Adrenal gland (tissue), 12 donors: ENCODE data around the gene CHTF8. TPM values are rescaled to one million over a fixed set of nuclear protein-coding genes. Genes with fewer than 3 reads are reported as not detected.

Experiments
- DNase-seq, 7 donors: peaks; one replicate each; pipeline ENCODE4 v3.0.0-alpha.2; 2019 to 2020
- H3K27ac ChIP-seq, 5 donors: fragments of 200-600 bp; sonication (generic) in 4 of 5; 1 replicate in 3 of 5; 2 replicates in 2 of 5; pipeline versions ENCODE4 v1.5.1 to v1.8.0; 2016 to 2020; ENCODE audit warnings: mild to moderate bottlenecking in 1 of 5
- H3K27me3 ChIP-seq: fragments of 200-600 bp; 2 replicates; pipeline ENCODE4 v1.8.0; 2021
- H3K36me3 ChIP-seq, 2 donors: fragments of 200-600 bp; replicated peaks in 1 of 2; 1 replicate in 1 of 2; 2 replicates in 1 of 2; pipeline versions ENCODE4 v1.5.1 to v1.8.0; 2018 to 2022
- H3K4me1 ChIP-seq, 2 donors: fragments of 200-600 bp; replicated peaks in 1 of 2; 1 replicate in 1 of 2; 2 replicates in 1 of 2; pipeline versions ENCODE4 v1.5.1 to v1.8.0; 2018 to 2021
- H3K4me3 ChIP-seq, 4 donors: fragments of 200-600 bp; sonication (generic) in 3 of 4; one replicate each; pipeline ENCODE4 v1.5.1; 2016 to 2018
- H3K9me3 ChIP-seq, 3 donors: fragments of 200-600 bp; sonication (generic) in 1 of 3; replicated peaks in 1 of 3; 1 replicate in 2 of 3; 2 replicates in 1 of 3; pipeline versions ENCODE4 v1.5.1 to v1.8.0; 2016 to 2021
- CTCF ChIP-seq, 6 experiments: fragments of 450-650 bp in 4 of 6; fragments of 200-600 bp in 2 of 6; sonication (generic) in 1 of 6; IDR thresholded peaks; 1 replicate in 5 of 6; 2 replicates in 1 of 6; pipeline versions ENCODE4 v1.5.1 to v1.8.0; 2016 to 2021; ENCODE audit warnings: antibody characterized with exemption in 6 of 6, mild to moderate bottlenecking in 2 of 6, moderate library complexity in 1 of 6
- POLR2A ChIP-seq, 2 donors: fragments of 450-650 bp; IDR thresholded peaks; one replicate each; pipeline ENCODE4 v1.6.1; 2017; ENCODE audit warnings: antibody characterized with exemption in 2 of 2, mild to moderate bottlenecking in 2 of 2, moderate library complexity in 1 of 2
- WGBS, 4 donors: extraction: QIAGEN DNeasy Blood & Tissue Kit in 2 of 4; methylation state at CpG; one replicate each; pipeline versions ENCODE4 v1.1.5 to v1.1.7; 2013 to 2017; 5-methylcytosine and 5-hydroxymethylcytosine counted together
- intact Hi-C, 2 donors: fragments of 100-400 bp; cut with DNase I; formaldehyde crosslinking; loops; one replicate each; pipeline versions ENCODE4 v1.14.1 to v1.15.0; 2022 to 2023
- polyA plus RNA-seq, 3 donors: library from polyadenylated mRNA; stranded (reverse); fragments of 200-250 nt in 2 of 3; fragments of 350-450 nt in 1 of 3; fragmentation: Illumina TruSeq in 1 of 3; extraction: RNeasy Lipid Tissue Mini Kit (QIAGEN cat#74804) in 1 of 3; gene quantifications; one replicate each; pipeline ENCODE4 v1.2.3, GENCODE V29; 2013 to 2014
- total RNA-seq, 9 donors: library from RNA; depleted of rRNA in 4 of 9; stranded (reverse); fragments of >200 nt in 4 of 9; fragments of 120-200 nt in 1 of 9; fragmentation: NEBNext Ultra II Directional in 1 of 9; extraction: Animal tissue kit (Norgen Biotek cat#: 25700) in 1 of 9; gene quantifications; one replicate each; pipeline versions ENCODE4 v1.1.0 to v1.2.4, GENCODE V29; 2013 to 2023
- donor health status: healthy with polysubstance abuse.
- donor health status: Bipolar disorder and iron deficiency.
- donor health status: DM: yes; HTN: yes; CAD: no.
- donor health status: DM: no; HTN: no; CAD: no.
- donor health status: DM: no; HTN: no; CAD: no.
- donor health status: DM: yes; HTN: yes; CAD: no.

CHTF8 gene
- total and polyA plus RNA-seq, 12 donors = 34.0 to 207 (median 81.7) TPM

GRCh38 chr16:69084289-69084688 lies 48.1 kb downstream of the CHTF8 start:
- no peaks in the 10 kb centered on the region for H3K27me3 ChIP-seq
- H3K4me3 ChIP-seq = no peak overlapping the region
- DNase-seq = no peak
- TF ChIP-seq POLR2A (IDR thresholded peaks at IDR 0.05) (no peak), CTCF (IDR thresholded peaks at IDR 0.05) (no peak)
- 62 to 83% (median 80%) methylated on average over 2 of the region's 2 CpGs for WGBS, 4 donors
- H3K4me1 ChIP-seq = peaks cover 0 to 9% of the 10 kb centered on the region in 2 donors
- intact Hi-C loops = no loop called here
- no peaks in the 10 kb centered on the region for H3K9me3 ChIP-seq
- no peak overlapping the region for H3K27ac ChIP-seq
- no peaks in the 10 kb centered on the region for H3K36me3 ChIP-seq

GRCh38 chr16:69083306-69083941 lies 49.0 kb downstream of the CHTF8 start:
- Histone ChIP-seq H3K27me3 (no peaks in the 10 kb centered on the region), H3K9me3 (no peaks in the 10 kb centered on the region), H3K4me3 (no peak overlapping the region), H3K27ac (no peak overlapping the region), H3K36me3 (no peaks in the 10 kb centered on the region), H3K4me1 (peaks cover 0 to under 1% of the 10 kb centered on the region in 2 donors)
- DNase-seq = no peak
- no peak for TF ChIP-seq CTCF (IDR thresholded peaks at IDR 0.05)
- TF ChIP-seq POLR2A (IDR thresholded peaks at IDR 0.05) = no peak
- intact Hi-C loops = no loop called here
- 87 to 96% (median 95%) methylated on average over 11 to 16 of the region's 16 CpGs for WGBS, 4 donors

DNA sequence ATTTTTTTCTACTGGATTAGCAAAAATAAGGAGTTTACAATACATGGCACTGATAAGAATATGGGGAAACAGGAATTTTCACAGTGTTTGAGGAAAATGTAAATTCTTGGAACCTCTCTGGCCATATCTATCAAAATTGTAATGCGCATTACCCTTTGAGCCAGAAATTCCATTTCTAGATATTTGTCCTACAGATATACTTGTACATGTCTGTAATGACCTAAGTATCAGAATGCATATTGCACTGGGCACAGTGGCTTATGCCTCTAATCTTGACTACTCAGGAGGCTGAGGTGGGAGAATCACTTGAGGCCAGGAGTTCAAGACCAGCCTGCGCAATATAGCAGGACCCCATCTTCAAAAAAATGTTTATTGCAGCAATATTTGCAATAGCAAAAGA lies 52.7 kb downstream of the CHTF8 start:
- H3K9me3 ChIP-seq = no peaks in the 10 kb centered on the region
- 95 to 99% (median 97%) methylated on average over 2 of the region's 2 CpGs for WGBS, 4 donors
- no peak overlapping the region for H3K27ac ChIP-seq
- H3K4me3 ChIP-seq = no peak overlapping the region
- no peaks in the 10 kb centered on the region for H3K4me1 ChIP-seq
- H3K36me3 ChIP-seq = no peaks in the 10 kb centered on the region
- no peak for TF ChIP-seq CTCF (IDR thresholded peaks at IDR 0.05)
- no peak for TF ChIP-seq POLR2A (IDR thresholded peaks at IDR 0.05)
- DNase-seq = no peak
- H3K27me3 ChIP-seq = no peaks in the 10 kb centered on the region
- intact Hi-C loops = no loop called here

- no peak for TF ChIP-seq POLR2A (IDR thresholded peaks at IDR 0.05)
- no peak for TF ChIP-seq CTCF (IDR thresholded peaks at IDR 0.05)
- intact Hi-C loops = no loop called here
- Histone ChIP-seq H3K27ac (no peak overlapping the region), H3K36me3 (no peaks in the 10 kb centered on the region), H3K4me1 (no peaks in the 10 kb centered on the region), H3K4me3 (no peak overlapping the region), H3K27me3 (no peaks in the 10 kb centered on the region), H3K9me3 (no peaks in the 10 kb centered on the region)
- DNase-seq = no peak
- WGBS, 4 donors = 87 to 91% (median 88%) methylated on average over 7 of the region's 7 CpGs
These were observed 54.3 kb downstream of the CHTF8 start for GRCh38 chr16:69078073-69078472.
